CD4-positive, alpha-beta T cell (primary cell): ENCODE data around the gene TP53. TPM values are rescaled to one million over a fixed set of nuclear protein-coding genes. Genes with fewer than 3 reads are reported as not detected.

Experiments used
- ATAC-seq: fragments of 200-7000 bp; cut with Tn5 transposase; one replicate; pipeline ENCODE4 v1.10.0; 2022; ENCODE audit warnings: mild to moderate bottlenecking; ENCODE audit not compliant: poor library complexity
- CTCF ChIA-PET: fragments of 350-600 bp; sonication (Branson Sonifier 250); formaldehyde crosslinking; loops from one replicate; lab custom pipeline; 2021; ENCODE audit warnings: antibody characterized with exemption, inconsistent platforms; lab: Charles Lee
- POLR2A ChIA-PET: fragments of 350-600 bp; sonication (Branson Sonifier 250); formaldehyde crosslinking; loops from one replicate; lab custom pipeline; 2021; ENCODE audit warnings: antibody characterized with exemption, inconsistent platforms; lab: Charles Lee
- DNase-seq, 14 experiments: peaks; one replicate each; pipeline ENCODE4 v3.0.0-alpha.2; 2013 to 2020; ENCODE audit warnings: mixed read lengths in 2 of 14
- H3K27ac ChIP-seq, 2 donors: one replicate each; pipeline versions ENCODE4 v1.5.1 to v1.7.0; 2013; ENCODE audit warnings: low read length in 2 of 2, low read depth in 1 of 2, mild to moderate bottlenecking in 1 of 2
- H3K27me3 ChIP-seq, 2 experiments: 1 replicate in 1 of 2; 2 replicates in 1 of 2; pipeline versions ENCODE4 v1.6.1 to v1.7.0; 2013; ENCODE audit warnings: low read length in 2 of 2, control low read depth in 1 of 2, mild to moderate bottlenecking in 1 of 2, moderate library complexity in 1 of 2; ENCODE audit not compliant: insufficient read depth in 2 of 2, control insufficient read depth in 1 of 2
- H3K36me3 ChIP-seq: one replicate; pipeline ENCODE4 v1.6.1; 2013; ENCODE audit warnings: low read length, control low read depth; ENCODE audit not compliant: insufficient read depth
- H3K4me1 ChIP-seq: one replicate; pipeline ENCODE4 v1.6.1; 2013; ENCODE audit warnings: low read length, control low read depth; ENCODE audit not compliant: insufficient read depth
- H3K4me3 ChIP-seq: one replicate; pipeline ENCODE4 v1.5.1; 2013; ENCODE audit warnings: mild to moderate bottlenecking, low read length, moderate library complexity
- H3K9me3 ChIP-seq, 2 experiments: 1 replicate in 1 of 2; 2 replicates in 1 of 2; pipeline versions ENCODE4 v1.6.1 to v1.7.0; 2013; ENCODE audit warnings: low read length in 2 of 2, mild to moderate bottlenecking in 2 of 2, control low read depth in 1 of 2, moderate library complexity in 1 of 2; ENCODE audit not compliant: control insufficient read depth in 1 of 2, insufficient read depth in 1 of 2
- H3K27ac Mint-ChIP-seq: one replicate; pipeline ENCODE4 v1.8.0; 2020; ENCODE audit warnings: mixed read lengths
- H3K27me3 Mint-ChIP-seq: one replicate; pipeline ENCODE4 v1.8.0; 2021; ENCODE audit warnings: mixed read lengths
- H3K36me3 Mint-ChIP-seq: one replicate; pipeline ENCODE4 v1.8.0; 2021; ENCODE audit warnings: low read depth, mixed read lengths
- H3K4me1 Mint-ChIP-seq: one replicate; pipeline ENCODE4 v1.8.0; 2021; ENCODE audit warnings: low read depth, mixed read lengths
- H3K4me3 Mint-ChIP-seq: one replicate; pipeline ENCODE4 v1.8.0; 2020; ENCODE audit warnings: mild to moderate bottlenecking, mixed read lengths
- H3K9me3 Mint-ChIP-seq: one replicate; pipeline ENCODE4 v1.8.0; 2020; ENCODE audit warnings: mixed read lengths
- intact Hi-C, 2 experiments: fragments of 100-400 bp; cut with DNase I in 1 of 2; cut with micrococcal nuclease in 1 of 2; formaldehyde crosslinking; loops; one replicate each; pipeline versions ENCODE4 v1.15.1 to v1.9.0; 2023 to 2025; cut with DNase I, micrococcal nuclease
- total RNA-seq, 174 experiments: library from RNA in 2 of 174; stranded (reverse) in 2 of 174; gene quantifications; one replicate each; pipeline ENCODE4 v1.2.3 and lab custom pipeline; 2021 to 2026
- TF ChIP-seq, protein P1 (sequence below): fragments of 200-600 bp; IDR thresholded peaks from one replicate; pipeline ENCODE4 v1.8.0; 2022; ENCODE audit warnings: antibody characterized with exemption, mild to moderate bottlenecking

Gene TP53
- total RNA-seq, 2 experiments from 2014 or later: 25.8 to 26.0 TPM

DNA sequence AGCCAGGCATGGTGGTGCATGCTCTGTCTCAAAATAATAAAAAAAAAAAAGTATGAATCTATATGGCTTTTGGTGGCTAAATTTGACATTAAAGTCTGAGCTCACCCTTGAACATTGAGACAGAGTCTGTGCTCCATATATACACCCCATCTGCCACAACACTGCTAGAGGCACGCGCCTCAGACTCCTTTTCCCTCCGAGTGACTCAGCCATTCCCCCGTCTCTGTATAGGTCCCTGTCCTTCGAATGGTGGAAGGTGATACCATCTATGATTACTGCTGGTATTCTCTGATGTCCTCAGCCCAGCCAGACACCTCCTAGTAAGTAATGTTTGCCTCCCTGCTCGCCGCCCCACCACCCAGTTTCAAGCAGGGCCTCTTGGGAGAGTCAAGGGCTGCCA, 13.2 kb upstream of the TP53 start:
- Mint-ChIP-seq H3K36me3 (peaks cover 49% of the 10 kb centered on the region), H3K4me1 (peaks cover 8% of the 10 kb centered on the region), H3K9me3 (no peaks in the 10 kb centered on the region), H3K4me3 (no peak overlapping the region), H3K27me3 (peaks cover 32% of the 10 kb centered on the region), H3K27ac (no peak overlapping the region)
- CTCF ChIA-PET: no interaction called here
- ATAC-seq (no peak), DNase-seq (no peak)
- Histone ChIP-seq H3K27ac (no peak overlapping the region), H3K36me3 (peaks cover 22% of the 10 kb centered on the region), H3K27me3 (peaks cover 30 to 31% of the 10 kb centered on the region in 2 experiments), H3K9me3 (peaks cover 0 to 17% of the 10 kb centered on the region in 2 experiments), H3K4me1 (peaks cover 16% of the 10 kb centered on the region), H3K4me3 (no peak overlapping the region)
- intact Hi-C loops: no loop called here
- TF ChIP-seq, protein P1, sequence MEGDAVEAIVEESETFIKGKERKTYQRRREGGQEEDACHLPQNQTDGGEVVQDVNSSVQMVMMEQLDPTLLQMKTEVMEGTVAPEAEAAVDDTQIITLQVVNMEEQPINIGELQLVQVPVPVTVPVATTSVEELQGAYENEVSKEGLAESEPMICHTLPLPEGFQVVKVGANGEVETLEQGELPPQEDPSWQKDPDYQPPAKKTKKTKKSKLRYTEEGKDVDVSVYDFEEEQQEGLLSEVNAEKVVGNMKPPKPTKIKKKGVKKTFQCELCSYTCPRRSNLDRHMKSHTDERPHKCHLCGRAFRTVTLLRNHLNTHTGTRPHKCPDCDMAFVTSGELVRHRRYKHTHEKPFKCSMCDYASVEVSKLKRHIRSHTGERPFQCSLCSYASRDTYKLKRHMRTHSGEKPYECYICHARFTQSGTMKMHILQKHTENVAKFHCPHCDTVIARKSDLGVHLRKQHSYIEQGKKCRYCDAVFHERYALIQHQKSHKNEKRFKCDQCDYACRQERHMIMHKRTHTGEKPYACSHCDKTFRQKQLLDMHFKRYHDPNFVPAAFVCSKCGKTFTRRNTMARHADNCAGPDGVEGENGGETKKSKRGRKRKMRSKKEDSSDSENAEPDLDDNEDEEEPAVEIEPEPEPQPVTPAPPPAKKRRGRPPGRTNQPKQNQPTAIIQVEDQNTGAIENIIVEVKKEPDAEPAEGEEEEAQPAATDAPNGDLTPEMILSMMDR: no peak
- POLR2A ChIA-PET: no interaction called here

DNA sequence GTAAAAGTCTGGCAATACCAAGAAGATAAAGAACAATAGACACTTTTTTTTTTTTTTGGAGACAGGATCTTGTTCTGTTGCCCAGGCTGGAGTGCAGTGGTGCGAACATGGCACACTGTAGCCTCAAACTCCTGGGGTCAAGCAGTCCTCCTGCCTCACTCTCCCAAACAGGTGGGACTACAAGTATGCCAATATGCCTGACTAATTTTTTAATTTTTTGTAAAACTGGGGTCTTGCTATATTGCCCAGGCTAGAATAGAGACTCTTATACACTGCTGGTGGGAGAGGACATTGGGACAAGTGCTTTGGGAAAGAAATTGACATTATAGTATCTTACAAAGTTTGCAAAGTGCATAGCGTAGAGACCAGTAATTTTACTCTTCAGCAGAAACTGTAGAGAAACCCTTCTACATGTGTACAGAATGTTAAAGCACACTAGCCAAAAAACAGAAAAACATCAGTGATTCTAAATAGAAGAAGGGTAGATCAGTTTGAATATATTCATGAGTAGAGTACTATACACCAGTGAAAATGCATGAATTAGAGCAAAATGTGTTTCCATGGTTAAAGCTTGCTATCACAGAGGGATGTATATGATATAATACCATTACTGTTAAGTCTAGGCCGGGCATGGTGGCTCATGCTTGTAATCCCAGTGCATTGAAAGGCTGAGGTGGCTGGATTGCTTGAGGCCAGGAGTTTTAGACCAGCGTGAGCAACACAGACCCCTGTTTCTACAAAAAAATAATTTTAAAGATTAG, 10.7 kb upstream of the TP53 start:
- H3K27me3 ChIP-seq: peaks cover 6 to 12% of the 10 kb centered on the region in 2 experiments
- ChIA-PET POLR2A (no interaction called here), CTCF (no interaction called here)
- no peak for DNase-seq
- ATAC-seq: no peak
- Mint-ChIP-seq H3K27me3 (peaks cover 12% of the 10 kb centered on the region), H3K4me1 (no peaks in the 10 kb centered on the region), H3K27ac (no peak overlapping the region), H3K4me3 (no peak overlapping the region), H3K9me3 (no peaks in the 10 kb centered on the region), H3K36me3 (peaks cover 58% of the 10 kb centered on the region)
- intact Hi-C loops: no loop called here
- no peak overlapping the region for H3K27ac ChIP-seq
- H3K9me3 ChIP-seq: peaks cover 0 to 1% of the 10 kb centered on the region in 2 experiments
- no peak overlapping the region for H3K4me3 ChIP-seq
- TF ChIP-seq, protein P1: no peak
- no peaks in the 10 kb centered on the region for H3K4me1 ChIP-seq
- peaks cover 24% of the 10 kb centered on the region for H3K36me3 ChIP-seq

DNA sequence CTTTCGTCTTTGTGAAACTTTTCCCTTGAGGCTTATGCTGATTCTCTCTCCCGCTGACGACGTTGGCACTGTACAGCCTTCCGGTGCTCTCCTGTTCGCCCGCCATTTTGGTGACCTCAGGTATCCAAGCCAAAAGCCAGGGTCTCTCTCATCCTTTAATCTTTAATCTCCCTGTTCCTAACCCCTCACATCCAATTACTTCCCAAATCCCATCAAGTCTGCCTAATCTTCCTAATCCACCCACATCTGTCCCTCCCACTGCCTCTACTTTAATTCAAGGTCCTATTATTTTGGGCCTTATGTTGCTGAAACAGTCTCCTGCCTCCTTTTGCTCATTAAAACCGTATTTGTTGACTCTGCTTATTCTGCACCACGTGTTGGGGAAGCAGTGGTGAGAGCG, 8.3 kb upstream of the TP53 start:
- no peak for ATAC-seq
- no peak overlapping the region for H3K27ac Mint-ChIP-seq

More for the DNA sequence above, 8.3 kb upstream of the TP53 start:
- no peaks in the 10 kb centered on the region for H3K9me3 Mint-ChIP-seq
- Histone ChIP-seq H3K9me3 (no peaks in the 10 kb centered on the region), H3K36me3 (peaks cover 7% of the 10 kb centered on the region), H3K4me3 (no peak overlapping the region), H3K4me1 (no peaks in the 10 kb centered on the region), H3K27ac (no peak overlapping the region), H3K27me3 (no peaks in the 10 kb centered on the region)
- H3K4me1 Mint-ChIP-seq: no peaks in the 10 kb centered on the region
- DNase-seq: no peak
- H3K4me3 Mint-ChIP-seq: no peak overlapping the region
- intact Hi-C loops: no loop called here
- TF ChIP-seq, protein P1: no peak
- H3K27me3 Mint-ChIP-seq: peaks cover 2% of the 10 kb centered on the region
- peaks cover 41% of the 10 kb centered on the region for H3K36me3 Mint-ChIP-seq
- CTCF ChIA-PET: no interaction called here
- POLR2A ChIA-PET: no interaction called here
